Stimulated activated CD8-positive, alpha-beta memory T cell treated with anti-CD3 and anti-CD28 coated beads, Interleukin-7, amount 100 ng/mL, for 48 hours (primary cell): ENCODE data around the gene ABT1.
A peak's percentile ranks its signal among the peaks of the same experiment; 100 is the strongest.
"Not testable (repeated sequence)": the region's sequence is repeated elsewhere in the genome, so short reads cannot be mapped to it uniquely, and the experiment has no call there.

ENCODE experiments used
- DNase-seq, 2 donors: peaks; one replicate each; pipeline ENCODE4 v3.0.0-alpha.2; 2020; ENCODE audit warnings: low read depth in 1 of 2; ENCODE audit errors: extremely low read depth in 1 of 2

The ABT1 gene

GRCh38 chr6:26596579-26597388, at the start of gene ABT1:
Gene ABT1, plus strand, starts transcription at chr6:26596953. Its CDS starts 30 bp downstream, at chr6:26596983.
- peak; percentile 90 to 94 for DNase-seq

GRCh38 chr6:26547363-26547762, 49.4 kb upstream of the ABT1 start:
- DNase-seq: not testable (repeated sequence)

GRCh38 chr6:26550250-26550993, 46.3 kb upstream of the ABT1 start:
- DNase-seq: peak; percentile 37

- DNase-seq: no peak
Observed at GRCh38 chr6:26552205-26552604, 44.5 kb upstream of the ABT1 start.

GRCh38 chr6:26552640-26553188, 44.0 kb upstream of the ABT1 start:
- DNase-seq: no peak

- peak; percentile 50 to 59 for DNase-seq
Observed at GRCh38 chr6:26553264-26553634, 43.5 kb upstream of the ABT1 start.

GRCh38 chr6:26553635-26554446, 42.9 kb upstream of the ABT1 start:
- peak; percentile 56 to 70 for DNase-seq

GRCh38 chr6:26554447-26554696, 42.4 kb upstream of the ABT1 start:
- DNase-seq: no peak

GRCh38 chr6:26554697-26555504, 41.9 kb upstream of the ABT1 start:
- DNase-seq: peak in 1 of 2 donors; percentile 42

GRCh38 chr6:26555505-26556262, 41.1 kb upstream of the ABT1 start:
- DNase-seq: no peak

- DNase-seq: peak in 1 of 2 donors; percentile 39
Observed at GRCh38 chr6:26556263-26557070, 40.3 kb upstream of the ABT1 start.

- DNase-seq: no peak
Observed at GRCh38 chr6:26561533-26562466, 35.0 kb upstream of the ABT1 start.

- DNase-seq: no peak
Observed at GRCh38 chr6:26563488-26563887, 33.3 kb upstream of the ABT1 start.

GRCh38 chr6:26568601-26569432, 27.9 kb upstream of the ABT1 start:
- peak; percentile 82 to 86 for DNase-seq

- DNase-seq: no peak
Observed at GRCh38 chr6:26569433-26569764, 27.4 kb upstream of the ABT1 start.

- DNase-seq: no peak
Observed at GRCh38 chr6:26570027-26570809, 26.5 kb upstream of the ABT1 start.
